Suprapubic skin (tissue), 3 donors: ENCODE results near the gene DLEU7.

Experiments
- CTCF ChIP-seq, 2 donors: fragments of 200-600 bp in 1 of 2; fragments of 450-650 bp in 1 of 2; sonication (generic) in 1 of 2; IDR thresholded peaks; one replicate each; pipeline ENCODE4 v1.5.1; 2016 to 2019; ENCODE audit warnings: antibody characterized with exemption in 2 of 2, mild to moderate bottlenecking in 1 of 2, moderate library complexity in 1 of 2
- POLR2A ChIP-seq, 2 donors: fragments of 450-650 bp; IDR thresholded peaks; one replicate each; pipeline ENCODE4 v1.6.1; 2017; ENCODE audit warnings: antibody characterized with exemption in 2 of 2, mild to moderate bottlenecking in 2 of 2, moderate library complexity in 2 of 2

- no peak for TF ChIP-seq POLR2A (IDR thresholded peaks at IDR 0.05)
- no peak for TF ChIP-seq CTCF (IDR thresholded peaks at IDR 0.05)
Measured at GRCh38 chr13:50845211-50845610, 1.7 kb upstream of the DLEU7 start.
